SK-N-MC (cell line): ENCODE data around the gene BCAS3.

Experiments
- EZH2 ChIP-seq: fragments of 200-600 bp; sonication (generic); IDR thresholded peaks from one replicate; pipeline ENCODE4 v1.6.1; 2017; ENCODE audit warnings: antibody characterized with exemption
- FOXP2 ChIP-seq: optimal IDR thresholded peaks from 2 replicates; pipeline ENCODE3; 2011; ENCODE audit warnings: mild to moderate bottlenecking, moderate library complexity; ENCODE audit not compliant: insufficient read depth; ENCODE audit errors: extremely low read length, control extremely low read depth
- POLR2AphosphoS5 ChIP-seq: IDR thresholded peaks from 2 replicates; pipeline ENCODE4 v1.6.1; 2012; ENCODE audit warnings: mild to moderate bottlenecking, low read depth, low read length, borderline replicate concordance

GRCh38 chr17:61007980-61008379 lies 330.3 kb downstream of the BCAS3 start:
- TF ChIP-seq POLR2AphosphoS5, result no peak
- no peak for TF ChIP-seq EZH2
- TF ChIP-seq FOXP2, result no peak
